ELF-1 (cell line): ENCODE data around the gene OR2T29.
"Not testable (repeated sequence)": the region's sequence is repeated elsewhere in the genome, so short reads cannot be mapped to it uniquely, and the experiment has no call there.

Source experiments
- DNase-seq: peaks from one replicate; pipeline ENCODE4 v3.0.0-alpha.2; 2016; ENCODE audit warnings: low read depth, low spot score

The OR2T29 gene

DNA sequence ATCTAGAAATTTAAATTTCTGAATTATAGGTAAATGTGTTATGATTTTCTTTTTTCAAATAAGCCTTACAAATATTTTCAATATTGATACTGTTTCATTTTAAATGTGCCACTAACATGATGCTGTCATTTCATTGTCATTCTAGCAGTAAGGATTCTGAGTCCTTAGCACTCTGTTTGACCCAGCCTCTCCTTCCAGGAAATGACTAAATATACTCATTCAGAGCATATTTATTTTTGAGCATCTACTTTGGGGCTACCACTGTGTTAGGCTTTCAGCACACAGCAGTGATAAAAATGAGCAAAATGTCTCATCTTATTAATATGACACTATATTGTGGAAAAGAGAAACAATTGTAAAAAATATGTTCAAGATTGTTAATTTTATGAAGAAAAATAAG lies 52.4 kb downstream of the OR2T29 start:
- DNase-seq, result not testable (repeated sequence)

GRCh38 chr1:248507773-248508172 lies 54.8 kb downstream of the OR2T29 start, which contains the start of gene OR2G6:
OR2G6 (plus strand) TSS chr1:248508073; CDS start chr1:248521647, 13,574 bp downstream.
- DNase-seq, result not testable (repeated sequence)
